Liver (tissue), 3 donors: ENCODE data around the gene RGMA.

Experiments used
- JUND ChIP-seq, 2 donors: IDR thresholded peaks; 2 replicates each; pipeline ENCODE4 v1.6.1; 2016; ENCODE audit warnings: antibody characterized with exemption in 2 of 2
- MAX ChIP-seq: IDR thresholded peaks from 2 replicates; pipeline ENCODE4 v1.6.1; 2016; ENCODE audit warnings: antibody characterized with exemption
- REST ChIP-seq: IDR thresholded peaks from 2 replicates; pipeline ENCODE4 v1.6.1; 2016; ENCODE audit warnings: antibody characterized with exemption, mild to moderate bottlenecking
- SP1 ChIP-seq: IDR thresholded peaks from 2 replicates; pipeline ENCODE4 v1.6.1; 2018; ENCODE audit warnings: antibody characterized with exemption, mild to moderate bottlenecking
- YY1 ChIP-seq: IDR thresholded peaks from 2 replicates; pipeline ENCODE4 v1.6.1; 2016; ENCODE audit warnings: antibody characterized with exemption, mild to moderate bottlenecking
- TF ChIP-seq, protein P1 (sequence below): fragments of 150-350 bp; IDR thresholded peaks from 2 replicates; pipeline ENCODE4 v1.5.1; 2017; ENCODE audit warnings: improper control_type of control experiment, low read depth, low read length; ENCODE audit not compliant: missing input control
- TF ChIP-seq, protein P2 (sequence below): IDR thresholded peaks from 2 replicates; pipeline ENCODE4 v1.6.1; 2016; ENCODE audit warnings: antibody characterized with exemption
- donor health status: healthy.
- donor health status: healthy.

DNA sequence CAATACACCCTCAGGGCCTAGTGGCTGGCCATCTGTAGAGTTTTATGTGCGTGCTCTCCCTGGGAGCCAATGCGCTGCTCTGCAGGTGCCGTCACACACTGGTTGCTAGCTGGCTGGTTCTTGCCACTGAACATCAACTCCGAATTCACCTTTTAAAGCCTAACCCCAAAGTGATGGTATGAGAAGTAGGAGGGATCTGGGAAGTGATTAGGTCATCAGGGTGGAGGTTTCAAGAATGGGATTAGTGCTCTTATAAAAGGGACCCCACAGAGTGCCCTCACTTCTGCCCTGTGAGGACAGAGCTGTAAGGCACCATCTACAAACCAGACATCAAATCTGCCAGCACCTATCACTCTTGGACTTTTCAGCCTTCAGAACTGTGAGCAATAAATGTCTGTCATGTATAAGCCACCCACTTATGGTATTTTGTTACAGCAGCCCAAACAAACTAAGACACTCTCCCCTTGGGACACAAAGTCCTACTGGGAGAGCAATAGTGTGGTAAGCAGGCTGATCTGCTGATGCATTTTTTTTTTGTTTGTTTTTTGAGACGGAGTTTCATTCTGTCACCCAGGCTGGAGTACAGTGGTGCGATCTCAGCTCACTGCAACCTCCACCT is 20.3 kb downstream of the RGMA start:
- no peak for TF ChIP-seq JUND (IDR thresholded peaks at IDR 0.05)
- TF ChIP-seq YY1, result no peak
- no peak for TF ChIP-seq REST
- TF ChIP-seq, protein P1, sequence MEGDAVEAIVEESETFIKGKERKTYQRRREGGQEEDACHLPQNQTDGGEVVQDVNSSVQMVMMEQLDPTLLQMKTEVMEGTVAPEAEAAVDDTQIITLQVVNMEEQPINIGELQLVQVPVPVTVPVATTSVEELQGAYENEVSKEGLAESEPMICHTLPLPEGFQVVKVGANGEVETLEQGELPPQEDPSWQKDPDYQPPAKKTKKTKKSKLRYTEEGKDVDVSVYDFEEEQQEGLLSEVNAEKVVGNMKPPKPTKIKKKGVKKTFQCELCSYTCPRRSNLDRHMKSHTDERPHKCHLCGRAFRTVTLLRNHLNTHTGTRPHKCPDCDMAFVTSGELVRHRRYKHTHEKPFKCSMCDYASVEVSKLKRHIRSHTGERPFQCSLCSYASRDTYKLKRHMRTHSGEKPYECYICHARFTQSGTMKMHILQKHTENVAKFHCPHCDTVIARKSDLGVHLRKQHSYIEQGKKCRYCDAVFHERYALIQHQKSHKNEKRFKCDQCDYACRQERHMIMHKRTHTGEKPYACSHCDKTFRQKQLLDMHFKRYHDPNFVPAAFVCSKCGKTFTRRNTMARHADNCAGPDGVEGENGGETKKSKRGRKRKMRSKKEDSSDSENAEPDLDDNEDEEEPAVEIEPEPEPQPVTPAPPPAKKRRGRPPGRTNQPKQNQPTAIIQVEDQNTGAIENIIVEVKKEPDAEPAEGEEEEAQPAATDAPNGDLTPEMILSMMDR, result no peak
- TF ChIP-seq MAX, result no peak
- TF ChIP-seq, protein P2, sequence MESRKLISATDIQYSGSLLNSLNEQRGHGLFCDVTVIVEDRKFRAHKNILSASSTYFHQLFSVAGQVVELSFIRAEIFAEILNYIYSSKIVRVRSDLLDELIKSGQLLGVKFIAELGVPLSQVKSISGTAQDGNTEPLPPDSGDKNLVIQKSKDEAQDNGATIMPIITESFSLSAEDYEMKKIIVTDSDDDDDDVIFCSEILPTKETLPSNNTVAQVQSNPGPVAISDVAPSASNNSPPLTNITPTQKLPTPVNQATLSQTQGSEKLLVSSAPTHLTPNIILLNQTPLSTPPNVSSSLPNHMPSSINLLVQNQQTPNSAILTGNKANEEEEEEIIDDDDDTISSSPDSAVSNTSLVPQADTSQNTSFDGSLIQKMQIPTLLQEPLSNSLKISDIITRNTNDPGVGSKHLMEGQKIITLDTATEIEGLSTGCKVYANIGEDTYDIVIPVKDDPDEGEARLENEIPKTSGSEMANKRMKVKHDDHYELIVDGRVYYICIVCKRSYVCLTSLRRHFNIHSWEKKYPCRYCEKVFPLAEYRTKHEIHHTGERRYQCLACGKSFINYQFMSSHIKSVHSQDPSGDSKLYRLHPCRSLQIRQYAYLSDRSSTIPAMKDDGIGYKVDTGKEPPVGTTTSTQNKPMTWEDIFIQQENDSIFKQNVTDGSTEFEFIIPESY, result no peak
- TF ChIP-seq SP1, result no peak
